MM.1S (cell line): Measurements from ENCODE around the gene ATXN1.

Experiments
- CTCF ChIP-seq: fragments of 300-600 bp; sonication (generic); IDR thresholded peaks from 2 replicates; pipeline ENCODE4 v1.5.1; 2016; ENCODE audit warnings: antibody characterized with exemption, low read length, mixed read lengths
- EZH2 ChIP-seq: fragments of 300-600 bp; sonication (generic); optimal IDR thresholded peaks from 2 replicates; pipeline ENCODE3; 2017; ENCODE audit warnings: low read depth, mild to moderate bottlenecking, antibody characterized with exemption, low read length, mixed read lengths
- EZH2phosphoT487 ChIP-seq: fragments of 300-600 bp; sonication (generic); IDR thresholded peaks from 2 replicates; pipeline ENCODE4 v1.6.1; 2018; ENCODE audit warnings: antibody characterized with exemption, low read length

DNA sequence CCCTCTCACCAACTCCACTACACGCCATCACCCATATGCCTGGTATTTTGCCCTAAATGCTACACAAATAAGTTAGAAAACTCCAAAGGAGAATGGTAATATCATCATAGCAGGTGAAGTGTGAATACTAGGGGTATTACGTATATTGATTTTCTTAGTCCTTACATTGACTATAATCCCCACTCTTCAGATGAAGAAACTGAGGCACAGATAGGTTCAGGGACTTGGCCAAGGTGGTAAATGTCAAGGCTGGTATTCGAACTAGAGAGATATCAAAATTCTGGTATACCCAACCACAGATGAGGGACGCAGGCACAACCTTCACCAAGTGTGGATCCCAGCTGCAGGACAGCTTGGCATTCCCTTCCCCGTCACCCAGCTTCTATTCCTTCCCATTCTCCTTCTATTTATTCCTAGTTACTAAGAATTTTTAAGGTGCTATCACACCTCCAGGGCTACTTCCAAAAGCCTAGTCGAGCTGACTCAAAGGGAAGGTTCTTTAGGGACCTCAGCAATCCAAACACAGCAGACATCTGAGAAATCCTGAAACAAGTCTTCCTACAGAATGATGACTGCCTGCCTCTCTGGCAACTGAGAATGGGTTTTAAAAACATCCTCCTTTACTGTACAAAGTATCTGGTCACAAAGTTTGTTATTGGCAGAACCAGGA, 32.6 kb downstream of the ATXN1 start:
- TF ChIP-seq CTCF: no peak
- no peak for TF ChIP-seq EZH2
- TF ChIP-seq EZH2phosphoT487: no peak
